Endothelial cell (in vitro differentiated cells): ENCODE results near the gene OR10H4. TPM values are rescaled to one million over a fixed set of nuclear protein-coding genes. Genes with fewer than 3 reads are reported as not detected.

ENCODE experiments used
- DNase-seq: peaks from one replicate; pipeline ENCODE4 v3.0.0; 2021; ENCODE audit warnings: low spot score
- H3K27ac Mint-ChIP-seq: one replicate; pipeline ENCODE4 v1.8.0; 2021; ENCODE audit warnings: mixed read lengths, inconsistent platforms; ENCODE audit not compliant: unreplicated experiment
- H3K27me3 Mint-ChIP-seq: one replicate; pipeline ENCODE4 v1.8.0; 2021; ENCODE audit warnings: mild to moderate bottlenecking, moderate library complexity, mixed read lengths, inconsistent platforms; ENCODE audit not compliant: unreplicated experiment
- H3K36me3 Mint-ChIP-seq: one replicate; pipeline ENCODE4 v1.8.0; 2021; ENCODE audit warnings: mild to moderate bottlenecking, low read depth, mixed read lengths, inconsistent platforms; ENCODE audit not compliant: unreplicated experiment
- H3K4me1 Mint-ChIP-seq: one replicate; pipeline ENCODE4 v1.8.0; 2021; ENCODE audit warnings: mild to moderate bottlenecking, mixed read lengths, inconsistent platforms; ENCODE audit not compliant: unreplicated experiment
- H3K4me3 Mint-ChIP-seq: one replicate; pipeline ENCODE4 v1.8.0; 2021; ENCODE audit warnings: mild to moderate bottlenecking, mixed read lengths, inconsistent platforms; ENCODE audit not compliant: unreplicated experiment
- H3K9me3 Mint-ChIP-seq: one replicate; pipeline ENCODE4 v1.8.0; 2021; ENCODE audit warnings: mixed read lengths, inconsistent platforms; ENCODE audit not compliant: unreplicated experiment
- CTCF ChIP-seq: fragments of 200-600 bp; sonication (generic); IDR thresholded peaks from one replicate; pipeline ENCODE4 v1.5.0; 2021; ENCODE audit warnings: antibody characterized with exemption; ENCODE audit not compliant: unreplicated experiment
- total RNA-seq: library from RNA; stranded (reverse); fragmentation: NEBNext Ultra II Directional; extraction: Animal tissue kit (Norgen Biotek cat#: 25700); gene quantifications from one replicate; pipeline ENCODE4 v1.2.1, GENCODE V29; 2021; ENCODE audit not compliant: unreplicated experiment

Gene OR10H4
- total RNA-seq, 1 donor from 2014 or later = not detected

GRCh38 chr19:15944401-15944800 is 4.4 kb upstream of the OR10H4 start:
- Mint-ChIP-seq H3K27me3 (peaks cover 4% of the 10 kb centered on the region), H3K4me3 (no peak overlapping the region), H3K27ac (no peak overlapping the region), H3K4me1 (no peaks in the 10 kb centered on the region), H3K36me3 (peaks cover 16% of the 10 kb centered on the region), H3K9me3 (peaks cover 29% of the 10 kb centered on the region)
- TF ChIP-seq CTCF = no peak
- DNase-seq = no peak

GRCh38 chr19:15945301-15945700 is 3.5 kb upstream of the OR10H4 start:
- Mint-ChIP-seq H3K36me3 (peaks cover 7% of the 10 kb centered on the region), H3K4me3 (no peak overlapping the region), H3K27ac (no peak overlapping the region), H3K4me1 (no peaks in the 10 kb centered on the region), H3K9me3 (peaks cover 25% of the 10 kb centered on the region), H3K27me3 (peaks cover 1% of the 10 kb centered on the region)
- no peak for DNase-seq
- no peak for TF ChIP-seq CTCF

- Mint-ChIP-seq H3K4me3 (no peak overlapping the region), H3K27me3 (peaks cover 4% of the 10 kb centered on the region), H3K4me1 (no peaks in the 10 kb centered on the region), H3K9me3 (peaks cover 16% of the 10 kb centered on the region), H3K27ac (no peak overlapping the region), H3K36me3 (peaks cover 4% of the 10 kb centered on the region)
- no peak for TF ChIP-seq CTCF
- no peak for DNase-seq
Observed at GRCh38 chr19:15954820-15955219, 6.0 kb downstream of the OR10H4 start.

- Mint-ChIP-seq H3K4me3 (no peak overlapping the region), H3K27me3 (peaks cover 3% of the 10 kb centered on the region), H3K9me3 (peaks cover 44% of the 10 kb centered on the region), H3K36me3 (peaks cover 4% of the 10 kb centered on the region), H3K27ac (no peak overlapping the region), H3K4me1 (no peaks in the 10 kb centered on the region)
- DNase-seq = no peak
- TF ChIP-seq CTCF = no peak
Observed at GRCh38 chr19:15962319-15962718, 13.5 kb downstream of the OR10H4 start.

- peaks cover 38% of the 10 kb centered on the region for H3K9me3 Mint-ChIP-seq
- H3K27me3 Mint-ChIP-seq = peaks cover 3% of the 10 kb centered on the region
- H3K4me1 Mint-ChIP-seq = no peaks in the 10 kb centered on the region
- DNase-seq = no peak
- no peak overlapping the region for H3K4me3 Mint-ChIP-seq
- TF ChIP-seq CTCF = no peak
- no peak overlapping the region for H3K27ac Mint-ChIP-seq
- H3K36me3 Mint-ChIP-seq = peaks cover 4% of the 10 kb centered on the region
Observed at GRCh38 chr19:15964231-15964630, 15.4 kb downstream of the OR10H4 start.
